ENCODE results near the gene HYCC2. TPM values are rescaled to one million over a fixed set of nuclear protein-coding genes. Genes with fewer than 3 reads are reported as not detected.

HYCC2 gene
- polyA plus RNA-seq, 1 donor (not counting 4 experiments of a cell fraction or from before 2014, with no cell fraction given), result 8.0 TPM

GRCh38 chr2:201024518-201024917, 47.0 kb downstream of the HYCC2 start:
- Histone ChIP-seq H3K4me1 (ENCODE audit: control insufficient read depth, extremely low read depth, insufficient read depth, low read length) (no peaks in the 10 kb centered on the region), H3K27ac (ENCODE audit: control insufficient read depth, insufficient read depth, low read length) (no peak overlapping the region), H3K4me2 (ENCODE audit: control insufficient read depth, extremely low read depth, insufficient read depth, low read depth, low read length) (no peak overlapping the region), H3K27me3 (ENCODE audit: control insufficient read depth, extremely low read depth, insufficient read depth, low read length) (no peaks in the 10 kb centered on the region), H3K9ac (ENCODE audit: control insufficient read depth, extremely low read depth, insufficient read depth, low read length) (no peak overlapping the region), H3K4me3 (ENCODE audit: control insufficient read depth in 2 of 3, extremely low read depth in 1 of 3, insufficient read depth in 2 of 3, low read depth in 1 of 3, low read length in 3 of 3) (no peak overlapping the region), H2AFZ (ENCODE audit: control insufficient read depth, low read length) (no peak overlapping the region), H3K36me3 (ENCODE audit: control insufficient read depth in 2 of 2, extremely low read depth in 1 of 2, insufficient read depth in 2 of 2, low read length in 2 of 2) (peaks cover 0 to 3% of the 10 kb centered on the region in 2 experiments), H3K9me3 (ENCODE audit: control insufficient read depth, low read depth, low read length) (no peaks in the 10 kb centered on the region), H3K9me1 (ENCODE audit: control insufficient read depth, extremely low read depth, insufficient read depth, low read length) (no peaks in the 10 kb centered on the region), H4K20me1 (ENCODE audit: control insufficient read depth, extremely low read depth, insufficient read depth, low read length) (no peaks in the 10 kb centered on the region), H3K79me2 (ENCODE audit: control insufficient read depth, insufficient read depth, low read length) (peaks cover 3% of the 10 kb centered on the region)
- no peak for TF ChIP-seq CTCF (optimal IDR thresholded peaks at IDR 0.05 in 1 of 3, IDR thresholded peaks at IDR 0.05 in 1 of 3, conservative IDR thresholded peaks at IDR 0.05 in 1 of 3; ENCODE audit: extremely low read depth in 1 of 3, insufficient read depth in 2 of 3, low read length in 3 of 3)
- TF ChIP-seq EZH2 (IDR thresholded peaks at IDR 0.05; ENCODE audit: low read length), result no peak
- DNase-seq (ENCODE audit: low read depth, low spot score), result no peak
- dilution Hi-C loops (cut with MboI; ENCODE audit: extremely low pct_ligation_motif_present, low sequenced_read_pairs), result no loop called here
- no peak for FAIRE-seq

DNA sequence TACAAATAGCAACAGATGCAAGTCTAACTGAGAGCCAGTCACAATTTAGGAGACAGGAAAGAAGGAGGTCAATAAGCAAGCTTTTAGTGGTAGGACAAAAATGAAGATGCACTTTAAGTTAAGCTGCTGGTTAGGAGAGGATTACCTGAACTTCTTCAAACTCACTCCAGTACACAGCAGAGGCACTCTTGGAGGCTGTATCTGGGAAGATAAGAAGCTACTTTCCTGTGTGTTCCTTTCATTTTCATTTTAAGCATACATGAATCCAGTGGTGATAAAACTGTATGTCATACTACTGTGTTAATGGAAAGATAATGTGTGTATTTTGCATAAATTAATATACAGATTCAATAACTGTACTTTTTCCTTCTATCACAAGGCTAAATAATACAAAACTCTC, 49.6 kb downstream of the HYCC2 start:
- FAIRE-seq (peak; percentile 53), DNase-seq (ENCODE audit: low read depth, low spot score) (no peak)
- Histone ChIP-seq H3K27me3 (ENCODE audit: control insufficient read depth, extremely low read depth, insufficient read depth, low read length) (no peaks in the 10 kb centered on the region), H3K4me2 (ENCODE audit: control insufficient read depth, extremely low read depth, insufficient read depth, low read depth, low read length) (no peak overlapping the region), H3K79me2 (ENCODE audit: control insufficient read depth, insufficient read depth, low read length) (peaks cover 3% of the 10 kb centered on the region), H3K36me3 (ENCODE audit: control insufficient read depth in 2 of 2, extremely low read depth in 1 of 2, insufficient read depth in 2 of 2, low read length in 2 of 2) (peaks cover 0 to 4% of the 10 kb centered on the region in 2 experiments), H3K9me3 (ENCODE audit: control insufficient read depth, low read depth, low read length) (no peaks in the 10 kb centered on the region), H3K4me3 (ENCODE audit: control insufficient read depth in 2 of 3, extremely low read depth in 1 of 3, insufficient read depth in 2 of 3, low read depth in 1 of 3, low read length in 3 of 3) (no peak overlapping the region), H3K9me1 (ENCODE audit: control insufficient read depth, extremely low read depth, insufficient read depth, low read length) (no peaks in the 10 kb centered on the region), H4K20me1 (ENCODE audit: control insufficient read depth, extremely low read depth, insufficient read depth, low read length) (no peaks in the 10 kb centered on the region), H3K4me1 (ENCODE audit: control insufficient read depth, extremely low read depth, insufficient read depth, low read length) (no peaks in the 10 kb centered on the region), H3K27ac (ENCODE audit: control insufficient read depth, insufficient read depth, low read length) (no peak overlapping the region), H2AFZ (ENCODE audit: control insufficient read depth, low read length) (no peak overlapping the region), H3K9ac (ENCODE audit: control insufficient read depth, extremely low read depth, insufficient read depth, low read length) (no peak overlapping the region)
- dilution Hi-C loops (cut with MboI; ENCODE audit: extremely low pct_ligation_motif_present, low sequenced_read_pairs), result no loop called here
- TF ChIP-seq EZH2 (IDR thresholded peaks at IDR 0.05; ENCODE audit: low read length), result no peak

Small RNA genes within 50 kb of the gene (small RNA-seq; reads per million reads assigned to genes)
- 0 reads per million in 3 experiments for gene RNU6-1206P (ENCODE audit: insufficient read length in 3 of 3, low read depth in 3 of 3, low replicate concordance in 1 of 3)

Other genes with a start within 250 kb of the HYCC2 start
- 40.2 to 70.4 TPM (median 48.0 TPM) in 3 replicates for gene CLK1, start 207.0 kb downstream of the HYCC2 start, polyA plus RNA-seq
- gene PPIL3, start 182.6 kb downstream of the HYCC2 start, polyA plus RNA-seq, result 28.1 to 84.0 TPM (median 47.2 TPM) in 3 replicates
- 44.8 to 67.1 TPM (median 49.8 TPM) in 3 replicates for gene NIF3L1, start 182.3 kb downstream of the HYCC2 start, polyA plus RNA-seq
- gene ORC2, start 108.0 kb downstream of the HYCC2 start, polyA plus RNA-seq, result 6.3 to 13.5 TPM (median 9.0 TPM) in 3 replicates
- 108 to 220 TPM (median 122 TPM) in 3 replicates for gene NDUFB3, start 330 bp upstream of the HYCC2 start, polyA plus RNA-seq
- gene CFLAR, start 44.5 kb upstream of the HYCC2 start, polyA plus RNA-seq, result 34.2 to 49.0 TPM (median 37.3 TPM) in 3 replicates
- 5.0 to 7.1 TPM (median 6.6 TPM) in 3 replicates for gene CASP10, start 111.5 kb upstream of the HYCC2 start, polyA plus RNA-seq
- 21.3 to 27.0 TPM (median 22.7 TPM) in 3 replicates for gene CASP8, start 188.9 kb upstream of the HYCC2 start, polyA plus RNA-seq